HCT116 (cell line): ENCODE measurements around the gene RHBDD1. TPM values are rescaled to one million over a fixed set of nuclear protein-coding genes. Genes with fewer than 3 reads are reported as not detected.

Source experiments
- ATAC-seq: fragments of 200-7000 bp; cut with Tn5 transposase; 2 replicates; pipeline ENCODE4 v1.9.1; 2020; ENCODE audit warnings: mild to moderate bottlenecking, moderate library complexity
- BruUV-seq: library from RNA; stranded (reverse); fragments of 400-500 nt; replicated peaks from 2 replicates; lab custom pipeline; 2021; lab: Mats Ljungman, UMichigan
- CTCF ChIA-PET: fragments of 300-600 bp; sonication (Branson Sonifier 250); formaldehyde crosslinking; loops from one replicate; lab custom pipeline; 2021; ENCODE audit warnings: antibody characterized with exemption; lab: Charles Lee
- POLR2A ChIA-PET: fragments of 300-600, 350-600 bp; sonication (Branson Sonifier 250); formaldehyde crosslinking; loops from one replicate; lab custom pipeline; 2021; ENCODE audit warnings: antibody characterized with exemption; lab: Charles Lee
- RAD21 ChIA-PET, 2 experiments: fragments of 300-600 bp; sonication (Branson Sonifier 250); formaldehyde crosslinking; loops; one replicate each; lab custom pipeline; 2023; ENCODE audit warnings: low total read pairs in 2 of 2; ENCODE audit not compliant: uncharacterized antibody in 2 of 2, unreplicated experiment in 2 of 2, low non-redundant PET in 1 of 2; lab: Charles Lee
- DNase-seq: peaks from one replicate; pipeline ENCODE4 v3.0.0-alpha.2; 2010; ENCODE audit warnings: low read depth, low spot score
- H2AFZ ChIP-seq: fragments of 200-600 bp; shearing (Covaris generic), sonication (generic); 2 replicates; pipeline ENCODE4 v1.6.1; 2017; ENCODE audit warnings: low read depth, mixed run types, mixed read lengths, antibody characterized with exemption, low read length; ENCODE audit not compliant: poor library complexity, severe bottlenecking
- H3K27ac ChIP-seq: 2 replicates; pipeline ENCODE4 v1.5.1; 2012; ENCODE audit warnings: low read depth, low read length
- H3K27me3 ChIP-seq: fragments of 200-600 bp; sonication (generic); 2 replicates; pipeline ENCODE4 v1.6.1; 2016; ENCODE audit warnings: mixed run types, low read length, mixed read lengths; ENCODE audit not compliant: insufficient read depth
- H3K36me3 ChIP-seq, 2 experiments: fragments of 200-500 bp in 1 of 2; fragments of 200-600 bp in 1 of 2; sonication (Bioruptor generic) in 1 of 2; sonication (generic) in 1 of 2; 2 replicates each; pipeline versions ENCODE4 v1.5.1 to v1.6.1; 2014 to 2016; ENCODE audit warnings: low read length in 2 of 2, inconsistent platforms in 1 of 2, mixed read lengths in 1 of 2, mixed run types in 1 of 2; ENCODE audit not compliant: insufficient read depth in 2 of 2, control insufficient read depth in 1 of 2
- H3K4me1 ChIP-seq, 2 experiments: fragments of 200-600 bp in 1 of 2; sonication (generic) in 1 of 2; 2 replicates each; pipeline versions ENCODE4 v1.5.1 to v1.6.1; 2012 to 2017; ENCODE audit warnings: low read length in 2 of 2, inconsistent platforms in 1 of 2, mild to moderate bottlenecking in 1 of 2, mixed read lengths in 1 of 2, mixed run types in 1 of 2, moderate library complexity in 1 of 2; ENCODE audit not compliant: insufficient read depth in 2 of 2, control insufficient read depth in 1 of 2
- H3K4me2 ChIP-seq: fragments of 200-600 bp; sonication (generic); 2 replicates; pipeline ENCODE4 v1.6.1; 2017; ENCODE audit warnings: mixed run types, low read length, mixed read lengths
- H3K4me3 ChIP-seq, 2 experiments: fragments of 200-600 bp in 1 of 2; sonication (generic) in 1 of 2; replicated peaks in 1 of 2; 2 replicates each; pipeline ENCODE4 v1.5.1; 2011 to 2016; ENCODE audit warnings: low read length in 2 of 2, control low read depth in 1 of 2, low read depth in 1 of 2, mild to moderate bottlenecking in 1 of 2, mixed read lengths in 1 of 2, mixed run types in 1 of 2
- H3K79me2 ChIP-seq: fragments of 200-600 bp; sonication (generic); 2 replicates; pipeline ENCODE4 v1.6.1; 2017; ENCODE audit warnings: mild to moderate bottlenecking, mixed run types, low read length, moderate library complexity, mixed read lengths; ENCODE audit not compliant: insufficient read depth
- H3K9ac ChIP-seq: fragments of 200-600 bp; sonication (generic); 2 replicates; pipeline ENCODE4 v1.6.1; 2016; ENCODE audit warnings: low read length, mixed read lengths
- H3K9me2 ChIP-seq: fragments of 200-600 bp; sonication (generic), shearing (Covaris generic); 2 replicates; pipeline ENCODE4 v1.6.1; 2017; ENCODE audit warnings: mixed run types, mild to moderate bottlenecking, moderate library complexity; ENCODE audit not compliant: insufficient read depth
- H3K9me3 ChIP-seq, 2 experiments: fragments of 200-500 bp in 1 of 2; fragments of 200-600 bp in 1 of 2; sonication (Bioruptor generic) in 1 of 2; sonication (generic) in 1 of 2; 2 replicates each; pipeline ENCODE4 v1.6.1; 2014 to 2017; ENCODE audit warnings: low read length in 2 of 2, mixed read lengths in 2 of 2, inconsistent platforms in 1 of 2, low read depth in 1 of 2, mild to moderate bottlenecking in 1 of 2, mixed run types in 1 of 2, moderate library complexity in 1 of 2; ENCODE audit not compliant: control insufficient read depth in 1 of 2, insufficient read depth in 1 of 2
- H4K20me1 ChIP-seq: fragments of 200-600 bp; sonication (generic), shearing (Covaris generic); 2 replicates; pipeline ENCODE4 v1.6.1; 2017; ENCODE audit warnings: mixed run types, mild to moderate bottlenecking, moderate library complexity; ENCODE audit not compliant: insufficient read depth
- EGR1 ChIP-seq: IDR thresholded peaks from 2 replicates; pipeline ENCODE4 v1.6.1; 2012; ENCODE audit warnings: low read depth
- ELF1 ChIP-seq: IDR thresholded peaks from 2 replicates; pipeline ENCODE4 v1.6.1; 2012; ENCODE audit warnings: low read depth, borderline replicate concordance
- EZH2 ChIP-seq: fragments of 200-600 bp; sonication (generic); IDR thresholded peaks from 2 replicates; pipeline ENCODE4 v1.6.1; 2017; ENCODE audit warnings: antibody characterized with exemption, mixed run types
- FOSL1 ChIP-seq: IDR thresholded peaks from 2 replicates; pipeline ENCODE4 v1.6.1; 2012; ENCODE audit warnings: low read depth
- POLR2A ChIP-seq: IDR thresholded peaks from 2 replicates; pipeline ENCODE4 v1.7.0; 2011; ENCODE audit warnings: borderline replicate concordance; ENCODE audit not compliant: insufficient read depth, insufficient read length; ENCODE audit errors: extremely low read depth
- SIN3A ChIP-seq: IDR thresholded peaks from 2 replicates; pipeline ENCODE4 v1.6.1; 2012; ENCODE audit warnings: low read depth
- SP1 ChIP-seq: IDR thresholded peaks from 2 replicates; pipeline ENCODE4 v1.6.1; 2012; ENCODE audit warnings: low read depth
- SRF ChIP-seq: IDR thresholded peaks from 2 replicates; pipeline ENCODE4 v1.6.1; 2012; ENCODE audit warnings: low read depth
- TCF7L2 ChIP-seq: IDR thresholded peaks from 2 replicates; pipeline ENCODE4 v1.7.0; 2011; ENCODE audit warnings: borderline replicate concordance, inconsistent platforms; ENCODE audit not compliant: insufficient read depth, insufficient read length; ENCODE audit errors: extremely low read depth
- ZFX ChIP-seq: fragments of 450-650 bp; IDR thresholded peaks from 2 replicates; pipeline ENCODE4 v1.6.1; 2017
- intact Hi-C: fragments of 100-400 bp; cut with micrococcal nuclease; formaldehyde crosslinking; loops from 2 replicates; pipeline ENCODE4 v1.10.0; 2022
- total RNA-seq: library from RNA; stranded (reverse); gene quantifications from one replicate; pipeline ENCODE4 v1.2.1, GENCODE V29; 2021; ENCODE audit not compliant: unreplicated experiment
- TF ChIP-seq, protein P1 (sequence below): IDR thresholded peaks from 2 replicates; pipeline ENCODE4 v1.6.1; 2011; ENCODE audit warnings: mild to moderate bottlenecking, low read length, moderate library complexity; ENCODE audit not compliant: insufficient replicate concordance; ENCODE audit errors: extremely low read depth
- TF ChIP-seq, protein P2 (sequence below): IDR thresholded peaks from 2 replicates; pipeline ENCODE4 v1.6.1; 2012

Gene RHBDD1
- total RNA-seq, 1 experiment from 2014 or later = 73.8 TPM

DNA sequence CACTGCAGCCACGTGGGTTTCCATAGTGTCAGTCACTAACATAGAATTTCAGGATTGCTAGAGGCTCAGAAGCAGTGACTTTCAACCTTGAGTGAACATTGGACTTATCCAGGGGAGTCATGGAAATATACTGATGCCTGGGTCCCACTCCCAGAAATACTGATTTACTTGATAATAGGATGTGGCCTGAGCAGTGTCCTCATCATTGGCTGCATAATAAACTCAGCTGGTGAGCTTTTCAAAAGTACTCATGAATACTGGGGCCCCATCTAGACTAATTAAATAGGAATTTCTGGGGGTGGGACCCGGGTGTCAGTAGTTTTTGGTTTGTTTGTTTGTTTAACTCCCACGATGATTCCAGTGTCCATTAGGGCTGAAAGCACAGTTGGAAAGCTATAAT lies 186.8 kb downstream of the RHBDD1 start:
- no peak overlapping the region for H3K4me2 ChIP-seq
- TF ChIP-seq ZFX = no peak
- no peak for TF ChIP-seq FOSL1
- TF ChIP-seq SIN3A = no peak
- TF ChIP-seq TCF7L2 = no peak
- TF ChIP-seq EGR1 = no peak
- TF ChIP-seq, protein P1, sequence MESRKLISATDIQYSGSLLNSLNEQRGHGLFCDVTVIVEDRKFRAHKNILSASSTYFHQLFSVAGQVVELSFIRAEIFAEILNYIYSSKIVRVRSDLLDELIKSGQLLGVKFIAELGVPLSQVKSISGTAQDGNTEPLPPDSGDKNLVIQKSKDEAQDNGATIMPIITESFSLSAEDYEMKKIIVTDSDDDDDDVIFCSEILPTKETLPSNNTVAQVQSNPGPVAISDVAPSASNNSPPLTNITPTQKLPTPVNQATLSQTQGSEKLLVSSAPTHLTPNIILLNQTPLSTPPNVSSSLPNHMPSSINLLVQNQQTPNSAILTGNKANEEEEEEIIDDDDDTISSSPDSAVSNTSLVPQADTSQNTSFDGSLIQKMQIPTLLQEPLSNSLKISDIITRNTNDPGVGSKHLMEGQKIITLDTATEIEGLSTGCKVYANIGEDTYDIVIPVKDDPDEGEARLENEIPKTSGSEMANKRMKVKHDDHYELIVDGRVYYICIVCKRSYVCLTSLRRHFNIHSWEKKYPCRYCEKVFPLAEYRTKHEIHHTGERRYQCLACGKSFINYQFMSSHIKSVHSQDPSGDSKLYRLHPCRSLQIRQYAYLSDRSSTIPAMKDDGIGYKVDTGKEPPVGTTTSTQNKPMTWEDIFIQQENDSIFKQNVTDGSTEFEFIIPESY = no peak
- TF ChIP-seq ELF1 = no peak
- TF ChIP-seq, protein P2, sequence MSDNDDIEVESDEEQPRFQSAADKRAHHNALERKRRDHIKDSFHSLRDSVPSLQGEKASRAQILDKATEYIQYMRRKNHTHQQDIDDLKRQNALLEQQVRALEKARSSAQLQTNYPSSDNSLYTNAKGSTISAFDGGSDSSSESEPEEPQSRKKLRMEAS = no peak
- TF ChIP-seq SRF = no peak
- no peak for TF ChIP-seq SP1
- TF ChIP-seq EZH2 = no peak
- TF ChIP-seq POLR2A = no peak
- no peaks in the 10 kb centered on the region for H3K9me2 ChIP-seq
- ChIA-PET CTCF (no interaction called here), POLR2A (no interaction called here), RAD21 (no interaction called here)
- H3K27ac ChIP-seq = no peak overlapping the region
- no peaks in the 10 kb centered on the region for H3K36me3 ChIP-seq
- ATAC-seq (no peak), DNase-seq (no peak)
- H3K27me3 ChIP-seq = no peaks in the 10 kb centered on the region
- no peaks in the 10 kb centered on the region for H3K79me2 ChIP-seq
- no peak overlapping the region for H2AFZ ChIP-seq
- intact Hi-C loops = no loop called here
- BruUV-seq = no TSS peak
- no peaks in the 10 kb centered on the region for H4K20me1 ChIP-seq
- H3K9ac ChIP-seq = no peak overlapping the region
- H3K4me3 ChIP-seq = no peak overlapping the region
- no peaks in the 10 kb centered on the region for H3K9me3 ChIP-seq
- H3K4me1 ChIP-seq = peaks cover 0 to 4% of the 10 kb centered on the region in 2 experiments; a peak in 1 of 4 replicates
